GM23338 (cell line): ENCODE results near the gene ADGRF4.

Experiments used
- CTCF ChIP-seq, 2 experiments: fragments of 200-600 bp in 1 of 2; sonication (generic) in 1 of 2; conservative IDR thresholded peaks; 2 replicates each; pipeline versions ENCODE4 v1.5.1 to v1.6.1; 2016 to 2017; ENCODE audit warnings: antibody characterized with exemption in 2 of 2, low read depth in 2 of 2, mild to moderate bottlenecking in 2 of 2, moderate library complexity in 1 of 2
- POLR2AphosphoS5 ChIP-seq: IDR thresholded peaks from 2 replicates; pipeline ENCODE4 v1.6.1; 2016; ENCODE audit warnings: antibody characterized with exemption, low read depth
- ZNF331 ChIP-seq: fragments of 250-450 bp; sonication (Bioruptor Pico); IDR thresholded peaks from 2 replicates; pipeline ENCODE4 v1.5.0; 2020; ENCODE audit warnings: low read depth, mild to moderate bottlenecking, moderate library complexity

GRCh38 chr6:47669684-47670513 is 28.5 kb upstream of the ADGRF4 start:
- no peak for TF ChIP-seq CTCF (conservative IDR thresholded peaks at IDR 0.05; ENCODE audit: low read depth in 2 of 2)
- no peak for TF ChIP-seq POLR2AphosphoS5
- TF ChIP-seq ZNF331 (CRISPR knock-in tag), result no peak
